H1 (cell line): ENCODE measurements around the gene FKBP10. TPM values are rescaled to one million over a fixed set of nuclear protein-coding genes. Genes with fewer than 3 reads are reported as not detected.

Source experiments
- ASH2L ChIP-seq: fragments of 200-600, 300-600 bp; sonication (generic); IDR thresholded peaks from one replicate; pipeline ENCODE4 v1.7.1; 2017; ENCODE audit warnings: low read length
- BACH1 ChIP-seq: IDR thresholded peaks from 2 replicates; pipeline ENCODE4 v1.6.1; 2012; ENCODE audit warnings: low read length, improper control_type of control experiment
- GABPA ChIP-seq: IDR thresholded peaks from 2 replicates; pipeline ENCODE4 v1.6.1; 2011; ENCODE audit warnings: mild to moderate bottlenecking, low read length, moderate library complexity, borderline replicate concordance; ENCODE audit not compliant: insufficient read depth
- POU5F1 ChIP-seq: IDR thresholded peaks from 2 replicates; pipeline ENCODE4 v1.6.1; 2011; ENCODE audit warnings: low read depth, mild to moderate bottlenecking, low read length, moderate library complexity
- RFX5 ChIP-seq: IDR thresholded peaks from 2 replicates; pipeline ENCODE4 v1.6.1; 2011; ENCODE audit warnings: low read depth, low read length, improper control_type of control experiment, borderline replicate concordance
- RNF2 ChIP-seq: fragments of 200-900, 300-1000 bp; sonication (generic); IDR thresholded peaks from 2 replicates; pipeline ENCODE4 v1.7.1; 2016; ENCODE audit warnings: borderline replicate concordance, low read depth, mild to moderate bottlenecking, antibody characterized with exemption, low read length; ENCODE audit not compliant: poor library complexity, severe bottlenecking; ENCODE audit errors: missing control alignments
- SIN3A ChIP-seq, 2 experiments: IDR thresholded peaks in 1 of 2; conservative IDR thresholded peaks in 1 of 2; 2 replicates each; pipeline ENCODE4 v1.6.1; 2011 to 2012; ENCODE audit warnings: low read length in 2 of 2, improper control_type of control experiment in 1 of 2, low read depth in 1 of 2, mild to moderate bottlenecking in 1 of 2
- SP1 ChIP-seq: IDR thresholded peaks from 2 replicates; pipeline ENCODE4 v1.6.1; 2011; ENCODE audit warnings: low read depth, low read length
- SP4 ChIP-seq: IDR thresholded peaks from 2 replicates; pipeline ENCODE4 v1.6.1; 2012; ENCODE audit warnings: low read length, inconsistent platforms
- polyA plus RNA-seq, 7 experiments: library from polyadenylated mRNA; depleted of rRNA in 3 of 7; stranded (reverse) in 5 of 7; unstranded in 2 of 7; fragments of >200 nt in 5 of 7; fragments of 200-250 nt in 2 of 7; gene quantifications; 1 replicate in 5 of 7; 2 replicates in 1 of 7; 4 replicates in 1 of 7; pipeline versions ENCODE4 v1.2.1 to v1.2.3, GENCODE V29; 2011 to 2013; ENCODE audit warnings: missing spikeins in 2 of 7, mixed read lengths in 2 of 7
- total RNA-seq: library from RNA; stranded (reverse); fragmentation: NEBNext Ultra II Directional; extraction: Animal tissue kit (Norgen Biotek cat#: 25700); gene quantifications from 2 replicates; pipeline ENCODE4 v1.2.1, GENCODE V29; 2021
- TF ChIP-seq, protein P1 (sequence below), 3 experiments: IDR thresholded peaks; 1 replicate in 2 of 3; 2 replicates in 1 of 3; pipeline versions ENCODE4 v1.5.1 to v1.6.1; 2011; ENCODE audit warnings: low read length in 3 of 3, mild to moderate bottlenecking in 3 of 3, inconsistent platforms in 2 of 3, low read depth in 1 of 3, moderate library complexity in 1 of 3; ENCODE audit not compliant: insufficient read depth in 1 of 3; ENCODE audit errors: control extremely low read depth in 1 of 3
- TF ChIP-seq, protein P2 (sequence below): IDR thresholded peaks from 2 replicates; pipeline ENCODE4 v1.6.1; 2012; ENCODE audit warnings: low read length, inconsistent platforms

FKBP10 gene
- total and polyA plus RNA-seq, 2 of the 8 experiments (the other 6 are each of a cell fraction or from before 2014, with no cell fraction given) = 173 to 283 TPM

DNA sequence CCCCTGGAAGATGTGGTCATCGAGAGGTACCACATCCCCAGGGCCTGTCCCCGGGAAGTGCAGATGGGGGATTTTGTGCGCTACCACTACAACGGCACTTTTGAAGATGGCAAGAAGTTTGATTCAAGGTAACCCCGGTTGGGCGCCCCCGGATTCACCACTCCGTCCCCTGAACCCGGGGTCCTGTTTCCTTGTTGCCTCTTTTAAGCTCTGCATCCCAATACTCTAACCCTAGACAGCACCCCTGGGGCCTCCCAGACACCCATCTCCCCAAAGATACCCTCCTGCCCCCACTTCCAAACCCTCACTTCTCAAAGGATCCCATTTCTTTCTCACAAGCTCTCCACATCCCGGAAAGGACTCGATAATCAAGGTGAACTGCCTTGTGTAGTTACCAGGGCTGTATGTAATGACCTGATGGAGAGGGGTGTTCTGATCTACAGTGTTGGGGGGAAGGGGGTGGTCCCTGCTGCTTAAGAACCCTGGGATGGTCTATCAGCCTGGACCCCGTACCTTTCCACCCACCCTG, 412 bp downstream of the FKBP10 start (continued):
- TF ChIP-seq POU5F1 = no peak
- TF ChIP-seq, protein P1, sequence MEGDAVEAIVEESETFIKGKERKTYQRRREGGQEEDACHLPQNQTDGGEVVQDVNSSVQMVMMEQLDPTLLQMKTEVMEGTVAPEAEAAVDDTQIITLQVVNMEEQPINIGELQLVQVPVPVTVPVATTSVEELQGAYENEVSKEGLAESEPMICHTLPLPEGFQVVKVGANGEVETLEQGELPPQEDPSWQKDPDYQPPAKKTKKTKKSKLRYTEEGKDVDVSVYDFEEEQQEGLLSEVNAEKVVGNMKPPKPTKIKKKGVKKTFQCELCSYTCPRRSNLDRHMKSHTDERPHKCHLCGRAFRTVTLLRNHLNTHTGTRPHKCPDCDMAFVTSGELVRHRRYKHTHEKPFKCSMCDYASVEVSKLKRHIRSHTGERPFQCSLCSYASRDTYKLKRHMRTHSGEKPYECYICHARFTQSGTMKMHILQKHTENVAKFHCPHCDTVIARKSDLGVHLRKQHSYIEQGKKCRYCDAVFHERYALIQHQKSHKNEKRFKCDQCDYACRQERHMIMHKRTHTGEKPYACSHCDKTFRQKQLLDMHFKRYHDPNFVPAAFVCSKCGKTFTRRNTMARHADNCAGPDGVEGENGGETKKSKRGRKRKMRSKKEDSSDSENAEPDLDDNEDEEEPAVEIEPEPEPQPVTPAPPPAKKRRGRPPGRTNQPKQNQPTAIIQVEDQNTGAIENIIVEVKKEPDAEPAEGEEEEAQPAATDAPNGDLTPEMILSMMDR (IDR thresholded peaks at IDR 0.05; ENCODE audit: control extremely low read depth in 1 of 3, insufficient read depth in 1 of 3, low read depth in 1 of 3, low read length in 3 of 3) = no peak
- TF ChIP-seq, protein P2, sequence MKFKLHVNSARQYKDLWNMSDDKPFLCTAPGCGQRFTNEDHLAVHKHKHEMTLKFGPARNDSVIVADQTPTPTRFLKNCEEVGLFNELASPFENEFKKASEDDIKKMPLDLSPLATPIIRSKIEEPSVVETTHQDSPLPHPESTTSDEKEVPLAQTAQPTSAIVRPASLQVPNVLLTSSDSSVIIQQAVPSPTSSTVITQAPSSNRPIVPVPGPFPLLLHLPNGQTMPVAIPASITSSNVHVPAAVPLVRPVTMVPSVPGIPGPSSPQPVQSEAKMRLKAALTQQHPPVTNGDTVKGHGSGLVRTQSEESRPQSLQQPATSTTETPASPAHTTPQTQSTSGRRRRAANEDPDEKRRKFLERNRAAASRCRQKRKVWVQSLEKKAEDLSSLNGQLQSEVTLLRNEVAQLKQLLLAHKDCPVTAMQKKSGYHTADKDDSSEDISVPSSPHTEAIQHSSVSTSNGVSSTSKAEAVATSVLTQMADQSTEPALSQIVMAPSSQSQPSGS = no peak
- TF ChIP-seq ASH2L = peak; percentile 13
- no peak for TF ChIP-seq SP1
- TF ChIP-seq RNF2 = no peak
- no peak for TF ChIP-seq GABPA
- TF ChIP-seq RFX5 = no peak
- no peak for TF ChIP-seq SIN3A (conservative IDR thresholded peaks at IDR 0.05 in 1 of 2, IDR thresholded peaks at IDR 0.05 in 1 of 2; ENCODE audit: low read depth in 1 of 2, low read length in 2 of 2)
- no peak for TF ChIP-seq BACH1
- no peak for TF ChIP-seq SP4
